GM03348 (cell line): Measurements from ENCODE around the gene CD59.
"Not testable (repeated sequence)": the region's sequence is repeated elsewhere in the genome, so short reads cannot be mapped to it uniquely, and the experiment has no call there.

Source experiments
- DNase-seq: peaks from one replicate; pipeline ENCODE4 v3.0.0; 2012; ENCODE audit warnings: low spot score

Gene CD59

GRCh38 chr11:33665350-33666106 lies 70.7 kb downstream of the CD59 start:
- no peak for DNase-seq

- no peak for DNase-seq
Measured at GRCh38 chr11:33664827-33665226, 71.4 kb downstream of the CD59 start.

GRCh38 chr11:33664166-33664565 lies 72.1 kb downstream of the CD59 start:
- DNase-seq = no peak

GRCh38 chr11:33663121-33663520 lies 73.1 kb downstream of the CD59 start:
- no peak for DNase-seq

- DNase-seq = not testable (repeated sequence)
Measured at GRCh38 chr11:33661526-33661925, 74.7 kb downstream of the CD59 start.

- no peak for DNase-seq
Measured at GRCh38 chr11:33660962-33661361, 75.3 kb downstream of the CD59 start.

GRCh38 chr11:33659370-33660139 lies 76.7 kb downstream of the CD59 start:
- DNase-seq = no peak

GRCh38 chr11:33658195-33658900 lies 77.9 kb downstream of the CD59 start:
- no peak for DNase-seq

GRCh38 chr11:33657757-33658156 lies 78.5 kb downstream of the CD59 start:
- no peak for DNase-seq

GRCh38 chr11:33656768-33657167 lies 79.5 kb downstream of the CD59 start:
- no peak for DNase-seq

- no peak for DNase-seq
Measured at GRCh38 chr11:33655842-33656600, 80.2 kb downstream of the CD59 start.

GRCh38 chr11:33654594-33654993 lies 81.6 kb downstream of the CD59 start:
- DNase-seq = no peak
